ENCODE results near the gene BCAS3. TPM values are rescaled to one million over a fixed set of nuclear protein-coding genes. Genes with fewer than 3 reads are reported as not detected.

Gene BCAS3
- total RNA-seq, 1 experiment from 2014 or later = 26.3 TPM

DNA sequence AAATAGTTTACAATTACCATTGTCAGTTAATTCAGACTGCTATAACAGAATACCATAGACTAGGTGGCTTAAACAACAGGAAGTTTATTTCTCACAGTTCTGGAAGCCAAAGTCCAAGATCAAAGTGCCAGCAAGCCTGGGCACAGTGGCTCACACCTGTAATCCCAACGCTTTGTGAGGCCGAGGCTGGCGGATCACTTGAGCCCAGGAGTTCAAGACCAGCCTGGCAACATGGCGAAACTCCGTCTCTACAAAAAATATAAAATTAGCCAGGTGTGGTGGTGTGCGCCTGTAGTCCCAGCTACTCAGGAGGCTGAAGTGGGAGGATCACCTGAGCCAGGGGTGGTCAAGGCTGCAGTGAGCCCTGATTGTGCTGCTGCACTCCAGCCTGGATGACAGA, 650.7 kb downstream of the BCAS3 start:
- H3K9me3 ChIP-seq (ENCODE audit: control insufficient read depth in 1 of 2, insufficient read depth in 1 of 2, low read depth in 1 of 2, low read length in 2 of 2) = no peaks in the 10 kb centered on the region
- ChIA-PET RAD21 (ENCODE audit: low non-redundant PET in 1 of 2, low total read pairs in 2 of 2, uncharacterized antibody in 2 of 2, unreplicated experiment in 2 of 2) (no interaction called here), CTCF (no interaction called here), POLR2A (no interaction called here)
- no peaks in the 10 kb centered on the region for H4K20me1 ChIP-seq (ENCODE audit: insufficient read depth)
- no peak overlapping the region for H3K9ac ChIP-seq (ENCODE audit: low read length)
- H3K4me1 ChIP-seq (ENCODE audit: control insufficient read depth in 1 of 2, insufficient read depth in 2 of 2, low read length in 2 of 2) = peaks cover 7 to 16% of the 10 kb centered on the region in 2 experiments; a peak in 3 of 4 replicates
- H3K27ac ChIP-seq (ENCODE audit: low read depth, low read length) = no peak overlapping the region
- TF ChIP-seq POLR2A (IDR thresholded peaks at IDR 0.05; ENCODE audit: borderline replicate concordance, extremely low read depth, insufficient read depth, insufficient read length) (no peak), SIN3A (IDR thresholded peaks at IDR 0.05; ENCODE audit: low read depth) (no peak), YY1 (IDR thresholded peaks at IDR 0.05; ENCODE audit: extremely low read depth, insufficient replicate concordance, low read depth, low read length) (no peak), EGR1 (IDR thresholded peaks at IDR 0.05; ENCODE audit: low read depth) (no peak)
- H3K4me3 ChIP-seq (replicated peaks in 1 of 2; ENCODE audit: low read depth in 1 of 2, low read length in 2 of 2) = no peak overlapping the region
- BruUV-seq (replicated peaks) = no TSS peak
- no peak overlapping the region for H3K4me2 ChIP-seq (ENCODE audit: low read length)
- no peak for DNase-seq (ENCODE audit: low read depth, low spot score)
- no peaks in the 10 kb centered on the region for H3K36me3 ChIP-seq (ENCODE audit: control insufficient read depth in 1 of 2, insufficient read depth in 2 of 2, low read length in 2 of 2)
- intact Hi-C loops (cut with micrococcal nuclease) = no loop called here
- no peaks in the 10 kb centered on the region for H3K79me2 ChIP-seq (ENCODE audit: insufficient read depth, low read length)
- peaks cover 6% of the 10 kb centered on the region; the same call in 1 of the 2 replicates for H3K27me3 ChIP-seq (ENCODE audit: insufficient read depth, low read length)
- no peak overlapping the region for H2AFZ ChIP-seq (ENCODE audit: low read depth, low read length, poor library complexity, severe bottlenecking)
- H3K9me2 ChIP-seq (ENCODE audit: insufficient read depth) = no peaks in the 10 kb centered on the region
- no peak for ATAC-seq

DNA sequence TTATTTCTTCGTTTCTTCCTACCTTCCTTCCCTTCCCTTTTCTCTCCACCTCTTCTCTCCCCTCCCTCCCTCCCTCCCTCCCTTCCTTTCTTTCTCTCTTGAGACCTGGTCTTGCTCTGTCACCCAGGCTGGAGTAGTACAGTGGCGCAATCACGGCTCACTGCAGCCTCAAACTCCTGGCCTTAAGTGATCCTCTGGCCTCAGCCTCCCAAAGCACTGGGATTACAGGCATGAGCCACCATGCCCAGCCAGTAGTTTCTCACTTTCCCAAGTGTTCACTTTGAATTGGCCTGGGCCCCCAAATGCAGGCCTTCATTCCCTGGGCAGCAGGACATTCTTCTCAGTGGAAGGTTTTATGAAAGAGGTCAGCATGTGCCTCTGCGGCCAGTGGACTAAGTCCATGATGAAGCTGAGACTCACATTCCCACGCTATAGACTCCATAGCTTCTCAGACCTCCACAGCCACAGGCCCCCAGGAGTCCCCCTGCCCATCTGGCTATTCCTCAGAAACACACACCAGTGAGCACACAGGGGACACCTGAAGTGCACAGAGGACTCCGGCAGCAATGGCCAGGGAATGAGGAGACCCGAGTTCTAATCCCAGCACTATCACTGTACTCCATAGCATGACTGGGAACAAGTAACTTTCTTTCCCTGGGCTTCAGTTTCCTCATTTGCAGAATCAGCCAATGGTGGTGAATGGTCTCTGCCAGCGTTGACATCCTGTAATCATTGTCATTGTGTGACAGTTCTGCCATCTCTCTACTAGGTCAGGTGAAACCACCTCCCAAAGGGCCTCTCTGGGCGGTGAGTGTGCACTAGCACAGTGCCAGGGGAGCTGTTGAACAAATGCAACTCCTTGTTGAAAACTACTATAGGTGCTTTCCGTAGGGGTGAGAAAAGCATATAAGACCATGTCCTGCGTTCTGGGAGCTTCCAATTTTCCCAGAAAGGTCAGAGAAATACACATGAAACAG, 652.8 kb downstream of the BCAS3 start:
- Histone ChIP-seq H3K9me3 (ENCODE audit: control insufficient read depth in 1 of 2, insufficient read depth in 1 of 2, low read depth in 1 of 2, low read length in 2 of 2) (no peaks in the 10 kb centered on the region), H4K20me1 (ENCODE audit: insufficient read depth) (no peaks in the 10 kb centered on the region), H3K27me3 (ENCODE audit: insufficient read depth, low read length) (peaks cover 17% of the 10 kb centered on the region; the same call in 1 of the 2 replicates), H3K4me2 (ENCODE audit: low read length) (no peak overlapping the region), H3K4me1 (ENCODE audit: control insufficient read depth in 1 of 2, insufficient read depth in 2 of 2, low read length in 2 of 2) (peaks cover 6 to 11% of the 10 kb centered on the region in 2 experiments; a peak in 3 of 4 replicates), H3K36me3 (ENCODE audit: control insufficient read depth in 1 of 2, insufficient read depth in 2 of 2, low read length in 2 of 2) (no peaks in the 10 kb centered on the region), H2AFZ (ENCODE audit: low read depth, low read length, poor library complexity, severe bottlenecking) (no peak overlapping the region), H3K4me3 (replicated peaks in 1 of 2; ENCODE audit: low read depth in 1 of 2, low read length in 2 of 2) (no peak overlapping the region), H3K27ac (ENCODE audit: low read depth, low read length) (no peak overlapping the region), H3K9me2 (ENCODE audit: insufficient read depth) (no peaks in the 10 kb centered on the region), H3K79me2 (ENCODE audit: insufficient read depth, low read length) (no peaks in the 10 kb centered on the region), H3K9ac (ENCODE audit: low read length) (no peak overlapping the region)
- intact Hi-C loops (cut with micrococcal nuclease) = no loop called here
- CTCF ChIA-PET = no interaction called here
- no peak for ATAC-seq
- POLR2A ChIA-PET = no interaction called here
- RAD21 ChIA-PET (ENCODE audit: low non-redundant PET in 1 of 2, low total read pairs in 2 of 2, uncharacterized antibody in 2 of 2, unreplicated experiment in 2 of 2) = no interaction called here
- TF ChIP-seq EZH2phosphoT487 (IDR thresholded peaks at IDR 0.05; ENCODE audit: borderline replicate concordance) (no peak), ELF1 (IDR thresholded peaks at IDR 0.05; ENCODE audit: borderline replicate concordance, low read depth) (no peak), JUND (IDR thresholded peaks at IDR 0.05) (no peak)
- TF ChIP-seq, protein P1, sequence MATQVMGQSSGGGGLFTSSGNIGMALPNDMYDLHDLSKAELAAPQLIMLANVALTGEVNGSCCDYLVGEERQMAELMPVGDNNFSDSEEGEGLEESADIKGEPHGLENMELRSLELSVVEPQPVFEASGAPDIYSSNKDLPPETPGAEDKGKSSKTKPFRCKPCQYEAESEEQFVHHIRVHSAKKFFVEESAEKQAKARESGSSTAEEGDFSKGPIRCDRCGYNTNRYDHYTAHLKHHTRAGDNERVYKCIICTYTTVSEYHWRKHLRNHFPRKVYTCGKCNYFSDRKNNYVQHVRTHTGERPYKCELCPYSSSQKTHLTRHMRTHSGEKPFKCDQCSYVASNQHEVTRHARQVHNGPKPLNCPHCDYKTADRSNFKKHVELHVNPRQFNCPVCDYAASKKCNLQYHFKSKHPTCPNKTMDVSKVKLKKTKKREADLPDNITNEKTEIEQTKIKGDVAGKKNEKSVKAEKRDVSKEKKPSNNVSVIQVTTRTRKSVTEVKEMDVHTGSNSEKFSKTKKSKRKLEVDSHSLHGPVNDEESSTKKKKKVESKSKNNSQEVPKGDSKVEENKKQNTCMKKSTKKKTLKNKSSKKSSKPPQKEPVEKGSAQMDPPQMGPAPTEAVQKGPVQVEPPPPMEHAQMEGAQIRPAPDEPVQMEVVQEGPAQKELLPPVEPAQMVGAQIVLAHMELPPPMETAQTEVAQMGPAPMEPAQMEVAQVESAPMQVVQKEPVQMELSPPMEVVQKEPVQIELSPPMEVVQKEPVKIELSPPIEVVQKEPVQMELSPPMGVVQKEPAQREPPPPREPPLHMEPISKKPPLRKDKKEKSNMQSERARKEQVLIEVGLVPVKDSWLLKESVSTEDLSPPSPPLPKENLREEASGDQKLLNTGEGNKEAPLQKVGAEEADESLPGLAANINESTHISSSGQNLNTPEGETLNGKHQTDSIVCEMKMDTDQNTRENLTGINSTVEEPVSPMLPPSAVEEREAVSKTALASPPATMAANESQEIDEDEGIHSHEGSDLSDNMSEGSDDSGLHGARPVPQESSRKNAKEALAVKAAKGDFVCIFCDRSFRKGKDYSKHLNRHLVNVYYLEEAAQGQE (IDR thresholded peaks at IDR 0.05; ENCODE audit: low read depth) = no peak
- DNase-seq (ENCODE audit: low read depth, low spot score) = no peak
- BruUV-seq (replicated peaks) = no TSS peak

Measured in HCT116 (cell line).